ENCODE results near the gene CTCFL.

CTCFL gene

DNA sequence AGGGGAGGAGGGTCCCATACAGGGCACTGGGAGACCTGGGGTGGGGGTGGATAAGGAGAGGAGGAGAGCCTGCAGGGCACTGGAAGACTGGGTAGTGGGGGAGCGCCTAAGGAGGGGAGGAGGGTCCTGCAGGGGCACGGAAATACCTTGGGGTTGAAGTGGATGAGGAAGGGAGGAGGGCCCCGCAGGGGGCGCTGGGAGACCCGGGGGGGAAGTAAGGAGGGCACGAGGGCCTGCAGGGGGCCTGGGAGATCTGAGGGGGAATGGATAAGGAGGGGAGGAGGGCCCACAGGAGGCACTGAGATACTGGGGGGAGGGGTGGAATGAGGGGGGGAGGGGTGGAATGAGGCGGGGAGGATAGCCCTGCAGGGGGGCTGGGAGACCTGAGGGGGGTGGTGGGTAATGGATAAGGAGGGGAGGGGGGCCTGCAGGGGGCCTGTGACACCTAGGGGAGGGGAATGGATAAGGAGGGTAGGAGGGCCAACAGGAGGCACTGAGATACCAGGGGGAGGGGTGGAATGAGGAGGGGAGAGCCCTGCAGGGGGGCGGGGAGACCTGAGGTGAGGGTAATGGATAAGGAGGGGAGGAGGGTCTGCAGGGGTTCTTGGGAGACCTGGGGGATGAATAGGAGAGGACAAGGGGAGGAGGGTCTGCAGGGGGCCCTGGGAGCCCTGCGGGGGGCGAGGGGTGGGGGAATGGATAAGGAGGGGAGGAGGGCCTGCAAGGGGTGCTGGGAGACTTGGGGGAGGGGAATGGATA lies 567 bp upstream of the CTCFL start:
- TF ChIP-seq, protein P1, sequence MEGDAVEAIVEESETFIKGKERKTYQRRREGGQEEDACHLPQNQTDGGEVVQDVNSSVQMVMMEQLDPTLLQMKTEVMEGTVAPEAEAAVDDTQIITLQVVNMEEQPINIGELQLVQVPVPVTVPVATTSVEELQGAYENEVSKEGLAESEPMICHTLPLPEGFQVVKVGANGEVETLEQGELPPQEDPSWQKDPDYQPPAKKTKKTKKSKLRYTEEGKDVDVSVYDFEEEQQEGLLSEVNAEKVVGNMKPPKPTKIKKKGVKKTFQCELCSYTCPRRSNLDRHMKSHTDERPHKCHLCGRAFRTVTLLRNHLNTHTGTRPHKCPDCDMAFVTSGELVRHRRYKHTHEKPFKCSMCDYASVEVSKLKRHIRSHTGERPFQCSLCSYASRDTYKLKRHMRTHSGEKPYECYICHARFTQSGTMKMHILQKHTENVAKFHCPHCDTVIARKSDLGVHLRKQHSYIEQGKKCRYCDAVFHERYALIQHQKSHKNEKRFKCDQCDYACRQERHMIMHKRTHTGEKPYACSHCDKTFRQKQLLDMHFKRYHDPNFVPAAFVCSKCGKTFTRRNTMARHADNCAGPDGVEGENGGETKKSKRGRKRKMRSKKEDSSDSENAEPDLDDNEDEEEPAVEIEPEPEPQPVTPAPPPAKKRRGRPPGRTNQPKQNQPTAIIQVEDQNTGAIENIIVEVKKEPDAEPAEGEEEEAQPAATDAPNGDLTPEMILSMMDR (IDR thresholded peaks at IDR 0.05; ENCODE audit: insufficient read depth, low read length), result no peak
- no peak for TF ChIP-seq POLR2AphosphoS5 (IDR thresholded peaks at IDR 0.05; ENCODE audit: low read depth)
- no peak for TF ChIP-seq GABPA (IDR thresholded peaks at IDR 0.05; ENCODE audit: low read depth)
- TF ChIP-seq, protein P2, sequence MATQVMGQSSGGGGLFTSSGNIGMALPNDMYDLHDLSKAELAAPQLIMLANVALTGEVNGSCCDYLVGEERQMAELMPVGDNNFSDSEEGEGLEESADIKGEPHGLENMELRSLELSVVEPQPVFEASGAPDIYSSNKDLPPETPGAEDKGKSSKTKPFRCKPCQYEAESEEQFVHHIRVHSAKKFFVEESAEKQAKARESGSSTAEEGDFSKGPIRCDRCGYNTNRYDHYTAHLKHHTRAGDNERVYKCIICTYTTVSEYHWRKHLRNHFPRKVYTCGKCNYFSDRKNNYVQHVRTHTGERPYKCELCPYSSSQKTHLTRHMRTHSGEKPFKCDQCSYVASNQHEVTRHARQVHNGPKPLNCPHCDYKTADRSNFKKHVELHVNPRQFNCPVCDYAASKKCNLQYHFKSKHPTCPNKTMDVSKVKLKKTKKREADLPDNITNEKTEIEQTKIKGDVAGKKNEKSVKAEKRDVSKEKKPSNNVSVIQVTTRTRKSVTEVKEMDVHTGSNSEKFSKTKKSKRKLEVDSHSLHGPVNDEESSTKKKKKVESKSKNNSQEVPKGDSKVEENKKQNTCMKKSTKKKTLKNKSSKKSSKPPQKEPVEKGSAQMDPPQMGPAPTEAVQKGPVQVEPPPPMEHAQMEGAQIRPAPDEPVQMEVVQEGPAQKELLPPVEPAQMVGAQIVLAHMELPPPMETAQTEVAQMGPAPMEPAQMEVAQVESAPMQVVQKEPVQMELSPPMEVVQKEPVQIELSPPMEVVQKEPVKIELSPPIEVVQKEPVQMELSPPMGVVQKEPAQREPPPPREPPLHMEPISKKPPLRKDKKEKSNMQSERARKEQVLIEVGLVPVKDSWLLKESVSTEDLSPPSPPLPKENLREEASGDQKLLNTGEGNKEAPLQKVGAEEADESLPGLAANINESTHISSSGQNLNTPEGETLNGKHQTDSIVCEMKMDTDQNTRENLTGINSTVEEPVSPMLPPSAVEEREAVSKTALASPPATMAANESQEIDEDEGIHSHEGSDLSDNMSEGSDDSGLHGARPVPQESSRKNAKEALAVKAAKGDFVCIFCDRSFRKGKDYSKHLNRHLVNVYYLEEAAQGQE (IDR thresholded peaks at IDR 0.05; ENCODE audit: insufficient replicate concordance, low read depth), result no peak
- TF ChIP-seq SPI1 (IDR thresholded peaks at IDR 0.05; ENCODE audit: borderline replicate concordance, low read depth), result no peak
- Histone ChIP-seq H3K27ac (replicated peaks) (no peak overlapping the region), H3K27me3 (ENCODE audit: insufficient read depth, poor library complexity, severe bottlenecking) (no peaks in the 10 kb centered on the region), H3K4me3 (replicated peaks; ENCODE audit: insufficient read depth, low read length) (no peak overlapping the region)
- DNase-seq (ENCODE audit: low read depth in 1 of 2, low spot score in 1 of 2), result no peak

DNA sequence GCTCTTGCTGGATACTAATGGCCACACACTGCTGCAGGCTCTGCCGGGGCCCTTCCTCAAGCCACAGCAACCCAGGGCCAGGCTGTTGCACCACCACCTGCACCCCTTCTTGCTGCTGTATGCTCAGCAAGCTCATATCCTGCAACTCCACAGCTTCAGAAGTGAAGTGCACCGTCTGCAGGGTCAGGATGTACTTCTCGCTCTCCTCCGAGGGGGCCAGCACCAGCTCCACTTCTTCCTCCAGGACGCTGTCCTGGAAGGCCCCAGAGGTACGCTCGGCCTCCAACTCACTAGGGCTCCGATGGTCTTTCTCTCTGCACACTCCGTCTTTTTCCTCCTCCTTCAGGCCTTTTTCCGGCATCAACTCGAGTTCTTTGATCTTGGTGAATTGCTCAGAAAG lies 1.2 kb downstream of the CTCFL start:
- Histone ChIP-seq H3K27me3 (ENCODE audit: insufficient read depth, poor library complexity, severe bottlenecking) (peaks cover 5% of the 10 kb centered on the region), H3K27ac (replicated peaks) (no peak overlapping the region), H3K4me3 (replicated peaks; ENCODE audit: insufficient read depth, low read length) (no peak overlapping the region)
- DNase-seq (ENCODE audit: low read depth in 1 of 2, low spot score in 1 of 2), result no peak
- TF ChIP-seq POLR2AphosphoS5 (IDR thresholded peaks at IDR 0.05; ENCODE audit: low read depth) (no peak), GABPA (IDR thresholded peaks at IDR 0.05; ENCODE audit: low read depth) (no peak), SPI1 (IDR thresholded peaks at IDR 0.05; ENCODE audit: borderline replicate concordance, low read depth) (no peak)
- TF ChIP-seq, protein P2 (IDR thresholded peaks at IDR 0.05; ENCODE audit: insufficient replicate concordance, low read depth), result no peak

DNA sequence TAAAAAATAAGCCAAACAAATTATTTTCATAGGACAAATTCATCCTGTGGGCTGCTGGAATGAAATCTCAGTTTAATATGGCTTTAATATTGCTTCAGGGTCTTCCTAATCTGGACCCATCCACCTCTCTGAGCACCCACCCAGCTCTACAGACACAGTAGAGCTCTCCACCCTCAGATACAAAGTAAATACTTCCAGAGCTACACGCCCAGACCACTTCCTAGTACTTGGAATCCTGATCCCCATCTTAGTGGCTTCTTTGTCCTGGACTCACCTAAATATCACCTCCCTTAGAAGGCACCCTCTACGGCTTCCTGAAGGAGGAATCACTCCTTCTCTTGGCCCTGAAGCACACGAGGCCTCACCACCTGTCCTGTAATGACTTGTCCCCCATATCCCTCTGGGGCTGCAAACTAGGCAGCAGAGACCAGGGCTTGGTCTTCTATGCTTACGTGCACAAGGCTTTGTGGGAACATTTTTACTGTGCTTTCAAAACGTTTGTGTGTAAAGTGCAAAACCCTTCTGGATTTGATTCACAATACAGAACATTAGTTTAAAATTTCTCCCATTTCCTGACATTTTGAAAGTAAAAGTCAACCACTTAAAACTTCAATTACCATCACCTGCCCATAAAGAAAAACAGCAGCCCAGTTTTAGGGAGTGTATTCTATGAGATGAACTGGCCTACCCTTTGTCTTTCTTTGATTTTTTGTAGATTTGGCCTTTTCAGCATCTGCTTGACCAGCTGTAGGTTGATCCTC lies 2.4 kb downstream of the CTCFL start:
- no peak for TF ChIP-seq POLR2AphosphoS5 (IDR thresholded peaks at IDR 0.05; ENCODE audit: low read depth)
- TF ChIP-seq, protein P1 (IDR thresholded peaks at IDR 0.05; ENCODE audit: insufficient read depth, low read length), result no peak
- no peak for TF ChIP-seq SPI1 (IDR thresholded peaks at IDR 0.05; ENCODE audit: borderline replicate concordance, low read depth)
- DNase-seq (ENCODE audit: low read depth in 1 of 2, low spot score in 1 of 2), result no peak
- peaks cover 13% of the 10 kb centered on the region for H3K27me3 ChIP-seq (ENCODE audit: insufficient read depth, poor library complexity, severe bottlenecking)
- no peak overlapping the region for H3K27ac ChIP-seq (replicated peaks)
- H3K4me3 ChIP-seq (replicated peaks; ENCODE audit: insufficient read depth, low read length), result no peak overlapping the region

DNA sequence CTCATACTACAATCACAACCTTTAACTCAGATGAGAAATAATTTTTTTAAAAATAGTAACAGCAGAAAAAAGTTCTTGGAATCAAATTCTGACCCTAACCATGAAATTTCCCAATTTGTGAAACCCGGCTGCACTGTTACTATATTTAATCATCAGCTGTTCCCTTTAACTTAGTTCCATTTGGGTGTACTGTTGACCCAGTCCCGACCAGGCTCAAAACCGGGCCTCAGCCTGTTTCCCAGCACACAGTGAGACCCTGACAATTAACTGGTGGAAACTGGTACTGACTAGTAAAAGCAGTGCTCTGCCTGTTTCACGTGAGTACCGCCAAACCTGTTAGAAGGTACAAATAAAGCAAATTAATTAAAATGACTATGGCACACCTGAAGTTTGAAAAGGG lies 7.0 kb downstream of the CTCFL start:
- TF ChIP-seq GABPA (IDR thresholded peaks at IDR 0.05; ENCODE audit: low read depth) (no peak), POLR2AphosphoS5 (IDR thresholded peaks at IDR 0.05; ENCODE audit: low read depth) (no peak), SPI1 (IDR thresholded peaks at IDR 0.05; ENCODE audit: borderline replicate concordance, low read depth) (no peak)
- TF ChIP-seq, protein P2 (IDR thresholded peaks at IDR 0.05; ENCODE audit: insufficient replicate concordance, low read depth), result no peak
- TF ChIP-seq, protein P1 (IDR thresholded peaks at IDR 0.05; ENCODE audit: insufficient read depth, low read length), result no peak
- H3K4me3 ChIP-seq (replicated peaks; ENCODE audit: insufficient read depth, low read length), result no peak overlapping the region
- peaks cover 17% of the 10 kb centered on the region for H3K27me3 ChIP-seq (ENCODE audit: insufficient read depth, poor library complexity, severe bottlenecking)
- no peak overlapping the region for H3K27ac ChIP-seq (replicated peaks)
- no peak for DNase-seq (ENCODE audit: low read depth in 1 of 2, low spot score in 1 of 2)

Measured in HL-60 (cell line).